HG03354 (cell line): Measurements from ENCODE around the gene WDFY4.
A peak's percentile ranks its signal among the peaks of the same experiment; 100 is the strongest.

Experiments
- ATAC-seq: cut with Tn5 transposase; IDR thresholded peaks from one replicate; pipeline ENCODE4 v1.9.1; 2021; ENCODE audit warnings: mild to moderate bottlenecking; ENCODE audit not compliant: unreplicated experiment, poor library complexity, severe bottlenecking

WDFY4 gene

GRCh38 chr10:48946891-48947500, 262.3 kb downstream of the WDFY4 start:
- ATAC-seq, result no peak

DNA sequence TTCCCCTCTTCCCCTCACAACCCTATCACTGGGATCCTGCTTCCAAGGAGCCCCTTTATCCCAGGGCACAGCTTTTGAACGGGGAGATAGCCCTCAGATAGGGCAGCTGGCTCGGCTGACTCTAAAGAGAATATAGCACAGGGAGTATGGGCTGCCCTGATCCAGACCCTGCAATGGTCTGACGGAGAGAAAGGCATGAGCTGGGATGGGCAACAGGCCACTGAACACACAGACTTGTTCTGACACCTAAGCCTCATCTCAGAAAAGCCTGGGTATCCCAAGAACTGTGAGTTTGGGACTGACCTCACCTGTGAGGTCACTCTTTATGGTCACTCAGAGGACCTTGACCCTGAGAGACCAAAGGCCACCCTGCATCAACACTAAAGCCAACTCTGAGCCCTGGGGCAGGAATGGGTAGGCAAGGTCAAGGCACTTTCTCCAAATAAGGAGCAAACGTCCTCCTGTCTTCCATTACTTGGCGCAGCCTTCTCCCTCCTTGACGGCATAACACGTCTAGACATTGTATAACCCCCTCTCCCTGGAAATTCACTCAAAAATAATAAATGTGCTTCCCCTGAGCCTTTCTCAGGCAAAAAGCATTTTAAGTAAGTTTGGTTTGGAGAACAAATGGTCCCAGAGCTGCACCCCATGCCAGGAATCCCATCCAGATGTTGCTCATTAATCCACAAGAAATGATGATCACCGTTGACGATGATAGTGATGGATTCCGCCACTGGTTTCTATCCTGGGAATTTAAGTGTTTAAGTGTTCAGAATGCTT, 263.2 kb downstream of the WDFY4 start:
- no peak for ATAC-seq

DNA sequence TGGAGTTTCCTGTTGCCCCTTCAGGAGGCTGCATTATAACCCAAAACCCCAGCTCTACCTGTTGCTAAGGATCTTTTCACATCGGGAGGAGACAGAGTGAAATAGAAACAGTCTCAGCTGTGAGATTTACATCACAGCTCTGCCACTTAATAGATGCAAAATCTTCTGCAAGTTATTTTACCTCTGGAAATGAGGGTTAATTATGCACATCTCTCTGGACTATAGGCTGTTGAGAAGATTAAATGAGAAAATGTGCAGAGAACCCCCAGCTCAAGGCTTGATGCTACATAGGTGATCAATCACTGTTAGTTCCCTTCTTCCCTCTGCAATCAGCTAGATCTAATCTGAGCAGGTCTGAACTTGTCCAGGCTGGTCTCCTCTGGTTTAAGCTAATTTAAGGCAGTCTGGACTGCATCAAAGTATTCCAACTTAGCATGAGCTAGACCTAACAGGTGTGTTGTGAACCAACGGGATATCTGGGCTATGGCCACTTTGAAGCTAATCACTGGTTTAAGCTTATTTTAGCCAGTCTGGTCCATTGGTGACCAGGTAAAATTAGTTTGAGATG, 263.9 kb downstream of the WDFY4 start:
- ATAC-seq, result no peak

GRCh38 chr10:48951707-48952106, 267.0 kb downstream of the WDFY4 start:
- no peak for ATAC-seq

DNA sequence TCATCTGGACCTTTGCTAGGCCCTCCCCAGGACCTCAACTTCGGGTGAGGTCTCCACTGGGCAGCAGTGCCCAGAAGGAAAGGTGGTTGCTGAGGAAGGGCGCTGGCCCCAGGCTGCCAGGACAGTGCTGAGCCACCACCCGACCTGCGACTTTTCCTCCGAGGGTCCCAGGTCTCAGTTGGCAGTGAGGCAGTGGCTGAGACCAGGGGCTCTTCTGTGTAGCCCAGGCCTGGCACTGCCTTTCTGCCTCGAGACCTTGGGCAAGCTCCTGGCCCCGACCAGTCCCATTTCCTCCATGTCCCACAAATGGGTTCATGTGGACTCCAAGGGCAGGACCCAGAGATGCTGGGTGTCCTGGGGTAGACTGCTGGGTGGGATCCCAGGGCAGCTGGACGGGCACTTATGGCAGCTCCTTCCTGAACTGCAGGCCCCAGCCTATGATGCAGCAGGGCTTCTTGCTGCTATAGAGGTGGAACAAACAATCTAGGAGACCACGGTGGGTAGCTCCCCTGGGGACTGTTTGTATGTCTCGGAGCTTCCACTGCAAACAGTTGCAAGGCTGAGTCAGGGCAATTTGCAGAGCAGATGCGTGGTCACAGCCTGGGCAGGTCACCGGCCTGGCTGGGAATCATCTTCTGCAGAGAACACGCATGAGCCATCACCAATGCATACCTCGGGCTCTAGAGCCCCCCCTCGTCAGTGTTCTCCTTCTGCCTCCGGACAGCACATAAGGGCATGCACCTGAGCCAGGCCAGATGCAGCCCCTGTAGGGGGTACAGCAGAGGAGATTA, 272.9 kb downstream of the WDFY4 start:
- ATAC-seq, result no peak

- no peak for ATAC-seq
Observed at GRCh38 chr10:48958598-48959190, 274.0 kb downstream of the WDFY4 start.

GRCh38 chr10:48964038-48964437, 279.4 kb downstream of the WDFY4 start:
- ATAC-seq, result no peak

DNA sequence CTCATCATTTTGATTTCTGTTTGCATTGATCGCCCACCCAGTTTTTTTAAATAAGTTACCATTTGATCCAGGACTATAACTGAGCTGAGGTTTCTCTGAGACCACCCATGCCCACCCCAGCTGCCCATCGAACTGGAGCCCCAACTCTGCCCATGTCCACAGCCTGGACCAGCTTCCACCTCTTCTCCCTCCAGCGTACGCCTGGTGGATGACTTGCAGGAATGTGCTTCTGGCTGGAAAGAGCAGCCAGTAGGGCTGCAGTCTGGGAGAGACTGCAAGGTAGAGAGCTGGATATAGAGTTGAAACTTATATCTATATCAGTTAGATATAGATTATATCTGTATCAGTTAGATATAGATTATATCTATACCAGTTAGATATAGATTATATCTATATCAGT, 280.8 kb downstream of the WDFY4 start:
- no peak for ATAC-seq

DNA sequence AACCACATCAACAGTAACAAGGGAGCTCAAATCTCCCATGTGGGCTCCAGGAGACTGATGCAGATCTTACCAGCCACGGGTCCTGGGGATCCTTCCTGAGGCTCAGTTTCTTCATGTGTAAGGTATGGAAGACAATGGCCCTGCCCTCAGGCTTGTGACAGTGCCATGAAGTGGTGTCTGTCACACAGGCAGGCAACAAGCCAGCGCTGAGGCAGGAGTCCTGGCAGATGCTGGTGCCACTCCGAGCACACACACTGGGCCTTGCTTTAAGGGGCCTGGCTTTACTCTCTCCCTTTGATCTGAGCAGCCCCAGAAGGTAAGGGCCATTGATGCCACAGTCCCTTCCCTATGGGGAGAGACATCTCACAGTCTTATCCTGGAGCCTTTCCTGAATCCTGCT, 283.4 kb downstream of the WDFY4 start:
- ATAC-seq, result no peak

- ATAC-seq, result no peak
Observed at GRCh38 chr10:48970046-48970445, 285.4 kb downstream of the WDFY4 start.

GRCh38 chr10:48970654-48971053, 286.0 kb downstream of the WDFY4 start:
- no peak for ATAC-seq

DNA sequence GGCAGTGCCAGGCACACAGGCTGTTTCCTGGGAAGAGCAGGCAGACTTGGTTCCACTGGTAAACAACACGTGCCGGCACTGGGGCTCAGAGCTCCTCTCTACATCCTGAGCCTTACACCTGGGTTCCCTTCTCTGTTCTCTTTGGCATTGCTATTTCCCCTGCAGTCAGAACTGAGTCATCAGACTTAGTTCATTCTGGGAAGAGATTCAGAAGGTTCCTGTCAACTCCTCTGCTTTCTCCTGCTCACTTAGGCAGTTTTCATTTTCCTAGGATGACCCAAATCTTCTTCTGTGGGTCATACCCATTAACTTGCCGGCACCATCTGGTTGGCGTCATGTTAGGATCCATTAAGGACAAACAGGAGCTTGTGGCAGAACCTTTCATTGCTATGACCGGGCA, 288.4 kb downstream of the WDFY4 start:
- no peak for ATAC-seq

DNA sequence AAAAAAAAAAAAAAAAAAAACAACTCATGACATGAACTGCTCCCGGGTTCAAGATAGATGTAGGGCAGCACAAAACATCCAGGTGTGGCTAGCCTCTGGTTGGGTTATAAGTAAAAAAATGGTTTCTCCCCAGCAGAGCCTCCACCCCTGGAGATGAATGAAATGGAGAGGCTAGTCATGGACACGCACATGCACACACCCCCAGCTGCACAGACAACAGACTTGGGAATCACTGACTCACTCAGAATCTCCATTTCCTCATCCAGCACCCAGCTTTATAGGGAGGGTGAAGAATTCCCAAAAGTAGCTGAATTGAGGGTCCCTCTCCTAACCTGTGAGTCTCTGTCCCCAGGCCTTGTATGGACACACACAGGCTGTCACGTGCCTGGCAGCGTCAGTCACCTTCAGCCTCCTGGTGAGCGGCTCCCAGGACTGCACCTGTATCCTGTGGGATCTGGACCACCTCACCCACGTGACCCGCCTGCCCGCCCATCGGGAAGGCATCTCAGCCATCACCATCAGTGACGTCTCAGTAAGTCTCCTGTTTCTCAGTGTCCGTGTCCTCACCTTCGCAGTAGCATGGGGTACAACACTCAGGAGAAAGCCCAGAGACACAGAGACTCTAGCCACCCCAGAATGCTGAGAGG, 290.0 kb downstream of the WDFY4 start:
- ATAC-seq, result no peak

DNA sequence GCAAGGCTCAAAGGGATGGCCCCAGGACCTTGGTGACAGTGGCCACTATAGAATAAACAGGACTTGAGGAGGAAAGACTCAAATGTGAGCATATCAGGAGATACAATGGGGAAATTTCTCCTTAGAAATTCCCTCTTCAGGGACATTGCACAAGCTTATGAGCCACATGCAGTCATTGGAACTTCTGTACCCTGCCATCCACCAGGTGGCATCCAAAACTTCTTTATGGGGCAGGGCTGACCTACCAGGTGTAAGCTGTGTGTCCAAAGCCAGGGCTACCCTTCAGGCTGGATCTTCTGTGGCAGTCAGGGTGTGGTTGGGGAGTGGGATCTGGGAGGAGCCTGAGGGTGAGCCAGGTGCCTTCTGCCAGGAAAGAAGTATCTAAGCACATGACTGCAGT, 291.5 kb downstream of the WDFY4 start:
- no peak for ATAC-seq

GRCh38 chr10:48978318-48978717, 293.6 kb downstream of the WDFY4 start:
- no peak for ATAC-seq

DNA sequence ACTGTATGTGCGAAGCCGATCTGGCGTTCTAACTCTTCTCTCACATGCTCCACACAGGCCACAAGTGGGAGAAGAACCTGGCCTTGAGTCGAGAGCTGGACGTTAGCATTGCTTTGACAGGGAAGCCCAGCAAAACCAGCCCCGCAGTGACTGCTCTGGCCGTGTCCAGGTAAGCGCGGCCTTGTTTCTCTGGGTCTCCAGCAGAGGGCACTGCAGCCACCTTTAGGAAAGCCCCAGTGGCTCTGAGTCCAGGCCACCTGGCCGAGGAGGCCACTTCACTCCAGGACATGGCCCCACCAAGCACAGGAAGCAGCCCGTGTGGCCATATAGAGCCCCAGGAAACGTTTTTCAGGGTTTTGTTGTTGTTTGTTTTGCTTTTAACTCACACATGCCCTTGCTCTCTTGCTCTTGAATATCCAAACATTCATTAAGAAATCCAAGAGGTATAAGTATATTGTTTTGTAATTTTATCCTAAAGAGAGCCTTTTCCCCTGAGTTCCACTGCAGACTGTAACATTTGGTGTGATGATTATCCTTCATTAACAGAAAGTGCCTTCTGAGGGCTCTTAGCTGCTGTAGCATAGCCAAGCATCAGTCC, 296.7 kb downstream of the WDFY4 start:
- peak; percentile 58 for ATAC-seq

DNA sequence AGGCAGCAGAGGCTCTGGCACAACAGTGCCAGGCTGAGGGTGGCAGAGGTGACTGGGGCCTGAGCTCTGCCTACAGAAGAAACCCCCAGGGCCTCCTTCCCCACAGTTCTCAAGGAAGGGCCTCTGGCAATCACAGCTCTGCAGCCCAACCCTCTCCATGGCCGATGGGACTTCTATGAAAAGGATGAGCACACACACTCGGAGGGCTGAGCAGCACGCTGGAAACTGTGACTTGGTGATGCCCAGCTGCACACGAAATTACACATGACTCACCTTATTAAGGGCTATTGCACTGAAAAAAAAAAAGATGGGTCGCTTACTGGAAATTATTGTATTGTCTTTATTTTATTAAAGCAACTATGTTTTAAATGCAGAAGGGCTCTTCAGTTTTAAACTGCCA, 297.9 kb downstream of the WDFY4 start:
- no peak for ATAC-seq

DNA sequence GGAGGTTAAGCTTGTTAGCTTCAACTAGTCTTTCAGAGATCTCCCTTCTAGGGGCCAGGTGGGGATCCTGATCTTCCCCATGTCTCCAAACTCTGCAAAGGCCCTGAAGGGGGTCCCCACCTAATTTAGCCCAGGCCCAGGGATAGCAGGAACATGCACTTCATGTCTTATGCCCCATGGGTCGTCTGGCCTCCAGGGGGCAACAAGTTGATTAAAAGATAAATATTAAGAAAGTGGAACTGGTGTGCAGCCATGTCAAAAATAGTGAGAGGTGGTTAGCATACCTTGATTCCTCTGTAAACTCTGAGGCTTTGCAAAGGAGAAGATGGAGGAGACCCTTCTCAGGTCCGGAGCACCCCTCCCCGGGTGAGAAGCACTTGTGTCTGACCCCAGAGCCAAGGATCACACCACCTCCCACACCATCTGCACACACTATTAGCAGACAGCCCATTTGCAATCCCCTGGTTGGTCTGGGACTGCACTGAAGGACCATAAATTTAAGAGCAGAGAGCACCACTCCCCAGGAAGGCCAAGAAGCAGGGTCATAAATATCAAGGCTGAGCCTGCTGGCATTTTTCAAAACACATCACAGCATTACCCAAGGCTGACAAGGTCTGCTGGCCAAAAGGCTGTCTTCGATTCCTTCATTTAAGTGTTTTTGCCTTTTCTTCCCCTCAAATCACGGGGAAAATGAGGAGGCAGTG, 299.1 kb downstream of the WDFY4 start:
- ATAC-seq, result no peak
